ENCODE measurements around the gene FRS3.
A peak's percentile ranks its signal among the peaks of the same experiment; 100 is the strongest.

The FRS3 gene

GRCh38 chr6:41786451-41787218 lies 6.9 kb upstream of the FRS3 start (continued):
- no peak for TF ChIP-seq HOXA7 (CRISPR knock-in tag; IDR thresholded peaks at IDR 0.05; ENCODE audit: borderline replicate concordance)
- no peak for TF ChIP-seq ZBTB49 (tag by site-specific recombination; IDR thresholded peaks at IDR 0.05; ENCODE audit: low read depth)
- TF ChIP-seq SP7 (tag by site-specific recombination; IDR thresholded peaks at IDR 0.05), result no peak
- no peak for TF ChIP-seq ZNF248 (tag by site-specific recombination; IDR thresholded peaks at IDR 0.05)
- TF ChIP-seq ZNF416 (tag by site-specific recombination; IDR thresholded peaks at IDR 0.05), result no peak
- TF ChIP-seq ZNF211 (tag by site-specific recombination; IDR thresholded peaks at IDR 0.05; ENCODE audit: low read depth), result no peak
- no peak for TF ChIP-seq ZNF510 (tag by site-specific recombination; IDR thresholded peaks at IDR 0.05; ENCODE audit: insufficient replicate concordance)

- peak overlapping the region; percentile 67 for H3K4me3 ChIP-seq (ENCODE audit: low read depth, low read length)
- H3K4me1 ChIP-seq (ENCODE audit: control insufficient read depth, insufficient read depth, low read length), result peaks cover 2% of the 10 kb centered on the region
- POLR2A ChIA-PET, result interaction anchor here (1.1 to 4.3 kb wide), 8 partner anchors 9 to 440 kb away, joined by 3 to 34 read pairs (median 6); partner anchors contain the start of genes BYSL, MED20, TAF8 and USP49
- TF ChIP-seq ZNF2 (tag by site-specific recombination; IDR thresholded peaks at IDR 0.05) (0 out of 2 replicates have a peak, but pooled peaks have one; percentile 19), ZNF768 (tag by site-specific recombination; IDR thresholded peaks at IDR 0.05) (no peak), ZNF549 (tag by site-specific recombination; IDR thresholded peaks at IDR 0.05) (no peak), ZBTB20 (tag by site-specific recombination; IDR thresholded peaks at IDR 0.05) (peak; percentile 48; the same call in 1 of the 2 replicates), ZNF24 (tag by site-specific recombination; IDR thresholded peaks at IDR 0.05) (peak; percentile 90), ZBTB48 (tag by site-specific recombination; IDR thresholded peaks at IDR 0.05) (peak; percentile 71), ZNF366 (tag by site-specific recombination; conservative IDR thresholded peaks at IDR 0.05) (peak; percentile 38; the same call in 1 of the 2 replicates)
- peak overlapping the region; percentile 12; the same call in 1 of the 2 replicates for H3K27ac ChIP-seq (ENCODE audit: extremely low read depth, low read depth, low read length)
- H3K9me3 ChIP-seq (ENCODE audit: control insufficient read depth, insufficient read depth, low read depth, low read length), result no peaks in the 10 kb centered on the region
- CTCF ChIA-PET, result interaction anchor here (0.6 to 10.9 kb wide), 51 partner anchors 9 to 1093 kb away, joined by 3 to 192 read pairs (median 6); partner anchors contain the start of genes BYSL, CCND3, MED20 and RPL7L1
- peaks cover 11 to 34% of the 10 kb centered on the region in 2 experiments for H3K36me3 ChIP-seq (ENCODE audit: control insufficient read depth in 2 of 2, insufficient read depth in 1 of 2, low read length in 2 of 2)
Measured at GRCh38 chr6:41785689-41786450, 6.2 kb upstream of the FRS3 start.

GRCh38 chr6:41785254-41785653 lies 5.6 kb upstream of the FRS3 start:
- H3K36me3 ChIP-seq (ENCODE audit: control insufficient read depth in 2 of 2, insufficient read depth in 1 of 2, low read length in 2 of 2), result peaks cover 8 to 28% of the 10 kb centered on the region in 2 experiments
- H3K4me1 ChIP-seq (ENCODE audit: control insufficient read depth, insufficient read depth, low read length), result peaks cover 3% of the 10 kb centered on the region
- H3K4me3 ChIP-seq (ENCODE audit: low read depth, low read length), result no peak overlapping the region
- POLR2A ChIA-PET, result interaction anchor here (2.8 to 4.3 kb wide), 2 partner anchors 110 to 262 kb away, joined by 16 to 27 read pairs; partner anchors contain the start of gene USP49
- no peak overlapping the region for H3K27ac ChIP-seq (ENCODE audit: extremely low read depth, low read depth, low read length)
- H3K9me3 ChIP-seq (ENCODE audit: control insufficient read depth, insufficient read depth, low read depth, low read length), result no peaks in the 10 kb centered on the region
- TF ChIP-seq GFI1B (tag by site-specific recombination; IDR thresholded peaks at IDR 0.05) (no peak), ZNF837 (tag by site-specific recombination; IDR thresholded peaks at IDR 0.05) (no peak)
- CTCF ChIA-PET, result interaction anchor here (0.5 to 10.9 kb wide), 34 partner anchors 8 to 1094 kb away, joined by 3 to 192 read pairs (median 6); partner anchors contain the start of genes BYSL, MED20, RPL7L1 and TFEB
